Heart right ventricle (tissue), 16 donors: ENCODE results near the gene FRMD4B. TPM values are rescaled to one million over a fixed set of nuclear protein-coding genes. Genes with fewer than 3 reads are reported as not detected.

Experiments used
- ATAC-seq, 8 donors: fragments of 200-7000 bp; cut with Tn5 transposase; one replicate each; pipeline ENCODE4 v1.9.1; 2020; ENCODE audit warnings: mild to moderate bottlenecking in 8 of 8, moderate library complexity in 8 of 8, moderate number of reproducible peaks in 1 of 8
- DNase-seq, 2 donors: peaks; one replicate each; pipeline ENCODE4 v3.0.0-alpha.2; 2020
- H3K27ac ChIP-seq, 10 donors: fragments of 200-600 bp; sonication (generic) in 2 of 10; one replicate each; pipeline versions ENCODE4 v1.5.0 to v1.8.0; 2020 to 2022; ENCODE audit warnings: mild to moderate bottlenecking in 3 of 10
- H3K27me3 ChIP-seq, 7 donors: fragments of 200-600 bp; one replicate each; pipeline ENCODE4 v1.8.0; 2021 to 2022; ENCODE audit warnings: mild to moderate bottlenecking in 2 of 7
- H3K36me3 ChIP-seq, 9 donors: fragments of 200-600 bp; sonication (generic) in 1 of 9; one replicate each; pipeline versions ENCODE4 v1.5.0 to v1.8.0; 2020 to 2022; ENCODE audit warnings: mild to moderate bottlenecking in 2 of 9
- H3K4me1 ChIP-seq, 9 donors: fragments of 200-600 bp; sonication (generic) in 1 of 9; one replicate each; pipeline versions ENCODE4 v1.5.0 to v1.8.0; 2020 to 2022; ENCODE audit warnings: mild to moderate bottlenecking in 4 of 9
- H3K4me3 ChIP-seq, 10 donors: fragments of 200-600 bp; sonication (generic) in 2 of 10; one replicate each; pipeline versions ENCODE4 v1.5.0 to v1.8.0; 2020 to 2022; ENCODE audit warnings: mild to moderate bottlenecking in 7 of 10, moderate library complexity in 2 of 10
- H3K9me3 ChIP-seq, 11 donors: fragments of 200-600 bp in 10 of 11; sonication (generic) in 2 of 11; one replicate each; pipeline versions ENCODE4 v1.5.0 to v1.8.0; 2013 to 2022; ENCODE audit warnings: mild to moderate bottlenecking in 2 of 11, control low read depth in 1 of 11, moderate library complexity in 1 of 11
- CTCF ChIP-seq, 9 donors: fragments of 200-600 bp; sonication (generic) in 2 of 9; IDR thresholded peaks; one replicate each; pipeline versions ENCODE4 v1.5.0 to v1.8.0; 2021 to 2022; ENCODE audit warnings: antibody characterized with exemption in 9 of 9, mild to moderate bottlenecking in 5 of 9, moderate library complexity in 1 of 9
- WGBS, 2 donors: extraction: QIAGEN DNeasy Blood & Tissue Kit; methylation state at CpG; one replicate each; pipeline ENCODE4 v1.1.7; 2013; ENCODE audit warnings: inconsistent platforms in 1 of 2; 5-methylcytosine and 5-hydroxymethylcytosine counted together
- intact Hi-C, 10 donors: fragments of 100-400 bp; cut with DNase I; formaldehyde crosslinking; loops; one replicate each; pipeline versions ENCODE4 v1.11.1 to v1.14.2; 2022
- polyA plus RNA-seq, 2 donors: library from polyadenylated mRNA; stranded (reverse); fragments of 200-250 nt; gene quantifications; one replicate each; pipeline ENCODE4 v1.2.3, GENCODE V29; 2013
- total RNA-seq, 10 donors: library from RNA; stranded (reverse); fragmentation: NEBNext Ultra II Directional in 3 of 10; extraction: Animal tissue kit (Norgen Biotek cat#: 25700) in 3 of 10; gene quantifications; one replicate each; pipeline versions ENCODE4 v1.2.1 to v1.2.4, GENCODE V29; 2021 to 2023
- donor health status: Arrhythmogenic right ventricular cardiomyopathy.
- donor health status: ischemic (EF 13 %, LVEDD 7.1; RV severe dilation, severe dysfunction).
- donor health status: healthy with polysubstance abuse.
- donor health status: DM: no; HTN: yes; CAD: no.
- donor health status: DM: no; HTN: no; CAD: no.
- donor health status: ischemic (EF 25% LVEDD 6.9; RV normal size, moderate dysfunction).
- donor health status: ischemic (EF 25% LVEDD 5.7; RV mildly dilated, moderate dysfunction).
- donor health status: healthy.
- donor health status: DM: yes; HTN: yes; CAD: no.
- donor health status: Ischemic cardiomyopathy.
- donor health status: ischemic (EF 35%, LVEDD 5.7; RV mildly dilated, moderate dysfunction).
- donor health status: nonischemic (EF 11% LVEDD 7.7; RV severe dilation, severe dysfunction).
- donor health status: DM: yes; HTN: yes; CAD: no.
- donor health status: PGD.
- donor health status: ischemic (EF 29% LVEDD 5.4; RV normal size, mild dysfunction).
- donor health status: nonischemic (EF 23%, LVEDD 6.1; RV moderate dilation, normal function).

FRMD4B gene
- total and polyA plus RNA-seq, 12 donors = 4.1 to 31.0 (median 16.7) TPM

GRCh38 chr3:69290006-69290405 is 95.9 kb downstream of the FRMD4B start:
- TF ChIP-seq CTCF (IDR thresholded peaks at IDR 0.05) = no peak
- Histone ChIP-seq H3K36me3 (peaks cover 0 to 35% (median 7%) of the 10 kb centered on the region in 9 donors), H3K9me3 (no peaks in the 10 kb centered on the region), H3K27me3 (no peaks in the 10 kb centered on the region), H3K27ac (peak overlapping the region in 9 of 10 donors; percentile 35 to 79 (median 68)), H3K4me1 (peaks cover 3 to 47% (median 19%) of the 10 kb centered on the region in 9 donors), H3K4me3 (no peak overlapping the region)
- DNase-seq (peak; percentile 32 to 44), ATAC-seq (peak; percentile 76 to 93 (median 87))
- intact Hi-C loops = loop anchor here in 3 of 10 donors (5.0 to 10.0 kb wide), 3 partner anchors 48 to 88 kb away; no protein-coding TSS in a partner anchor
- WGBS, 2 donors = 61 to 72% methylated on average over 5 of the region's 5 CpGs

DNA sequence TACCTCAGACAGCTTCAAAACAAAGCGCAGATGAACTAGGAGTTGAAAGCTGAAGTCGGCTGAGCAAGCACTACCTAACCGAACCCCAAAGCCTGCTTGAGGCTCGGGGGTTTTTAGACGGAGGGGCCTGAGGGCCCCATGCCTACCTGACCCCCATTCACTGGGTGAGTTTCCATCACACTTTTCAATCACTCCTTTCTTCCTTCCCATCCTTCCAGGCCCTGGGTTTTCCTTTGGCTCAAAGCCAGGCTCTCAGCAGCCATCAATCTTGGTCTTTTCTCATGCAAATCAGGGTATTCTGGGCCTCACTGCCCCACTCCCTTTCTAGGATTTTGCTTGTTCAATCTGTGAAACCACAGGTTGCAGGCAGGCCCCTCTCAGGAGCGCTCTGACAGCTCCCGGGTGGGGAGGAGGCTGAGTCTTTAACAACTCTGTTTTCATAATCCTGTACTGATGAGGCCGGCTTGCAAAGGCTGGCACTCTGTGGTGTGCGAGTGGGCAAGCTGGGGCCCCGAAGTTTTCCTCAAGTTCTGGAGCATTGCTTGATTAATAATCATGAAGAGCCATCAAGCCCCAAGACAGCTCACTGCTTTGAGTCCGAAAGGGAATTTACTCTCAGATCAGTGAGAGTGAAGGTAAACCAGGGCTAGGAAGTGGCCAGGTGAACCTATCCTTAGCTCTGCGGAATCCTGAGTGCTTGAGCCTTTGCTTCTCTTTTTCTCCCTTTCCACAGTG is 97.6 kb downstream of the FRMD4B start:
- no peaks in the 10 kb centered on the region for H3K27me3 ChIP-seq
- H3K4me1 ChIP-seq = peaks cover 0 to 32% (median 4%) of the 10 kb centered on the region in 9 donors
- no peak overlapping the region for H3K4me3 ChIP-seq
- peak overlapping the region in 1 of 10 donors; percentile 40 for H3K27ac ChIP-seq
- no peak for TF ChIP-seq CTCF (IDR thresholded peaks at IDR 0.05)
- WGBS, 2 donors = 82 to 83% methylated on average over 12 of the region's 12 CpGs
- no peaks in the 10 kb centered on the region for H3K9me3 ChIP-seq
- intact Hi-C loops = loop anchor here in 1 of 10 donors (5.0 kb wide), 1 partner anchor 46 kb away; no protein-coding TSS in a partner anchor
- H3K36me3 ChIP-seq = peaks cover 0 to 36% (median 7%) of the 10 kb centered on the region in 9 donors
- ATAC-seq = no peak
- DNase-seq = no peak

DNA sequence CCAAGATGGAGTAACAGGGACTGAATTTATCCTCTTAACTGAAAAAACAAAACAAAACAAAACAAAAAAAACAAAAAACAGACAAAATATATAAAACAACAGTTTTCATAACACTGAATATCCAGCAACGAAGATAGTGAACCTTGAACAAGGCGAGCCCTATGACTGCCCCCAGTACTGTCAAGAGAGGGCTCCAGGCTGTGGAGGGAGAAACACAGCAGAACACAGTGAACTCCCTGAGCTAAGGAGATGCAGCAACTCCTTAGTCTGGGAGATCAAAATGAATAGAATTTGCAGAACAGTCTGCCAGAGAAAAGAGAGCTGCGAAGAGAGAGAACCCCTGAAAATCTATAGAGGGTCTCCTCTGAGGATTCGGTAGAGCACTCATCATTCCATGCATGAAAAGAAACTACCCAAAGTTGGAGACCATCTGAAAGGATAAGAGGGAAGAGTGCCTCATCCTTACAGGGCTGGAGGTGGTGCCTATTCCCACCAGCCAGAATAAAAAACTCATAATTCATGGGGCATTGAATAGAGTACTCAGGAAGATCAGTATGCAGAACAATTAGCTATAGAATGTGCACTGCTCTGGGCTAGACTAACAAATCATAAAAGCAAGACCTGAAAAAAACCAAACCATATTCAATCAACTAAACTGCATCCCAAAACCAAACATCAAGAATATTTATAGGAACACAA is 101.8 kb downstream of the FRMD4B start:
- no peaks in the 10 kb centered on the region for H3K9me3 ChIP-seq
- H3K27me3 ChIP-seq = no peaks in the 10 kb centered on the region
- ATAC-seq (no peak), DNase-seq (no peak)
- no peak overlapping the region for H3K4me3 ChIP-seq
- peaks cover 0 to 7% (median 0%) of the 10 kb centered on the region in 9 donors for H3K4me1 ChIP-seq
- H3K36me3 ChIP-seq = peaks cover 0 to 41% (median 7%) of the 10 kb centered on the region in 9 donors
- no peak overlapping the region for H3K27ac ChIP-seq
- TF ChIP-seq CTCF (IDR thresholded peaks at IDR 0.05) = no peak
- 88 to 90% methylated on average over 4 of the region's 4 CpGs for WGBS, 2 donors
- intact Hi-C loops = no loop called here

DNA sequence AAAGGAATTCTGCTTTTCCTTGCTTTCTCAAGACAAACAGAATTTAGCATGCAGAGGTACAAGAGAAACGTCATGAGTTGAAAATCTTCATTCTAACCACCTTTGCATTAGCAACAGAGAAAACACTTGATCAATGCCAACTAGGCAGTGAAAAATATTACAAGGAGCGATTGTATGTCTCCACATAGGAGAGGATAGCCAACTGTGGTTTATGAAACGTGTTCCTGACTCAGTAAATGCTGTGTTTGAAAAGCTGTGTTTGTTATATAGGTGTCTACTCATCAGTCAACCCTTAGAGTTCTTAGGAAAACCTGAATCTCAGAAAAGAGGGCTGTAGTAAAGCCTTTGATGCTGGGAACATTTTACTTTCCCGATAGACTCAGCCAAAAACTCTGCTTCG is 102.4 kb downstream of the FRMD4B start:
- H3K4me3 ChIP-seq = no peak overlapping the region
- peaks cover 0 to 4% (median 0%) of the 10 kb centered on the region in 9 donors for H3K4me1 ChIP-seq
- 87 to 89% methylated on average over 5 of the region's 5 CpGs for WGBS, 2 donors
- DNase-seq (no peak), ATAC-seq (no peak)
- intact Hi-C loops = no loop called here
- no peaks in the 10 kb centered on the region for H3K27me3 ChIP-seq
- no peaks in the 10 kb centered on the region for H3K9me3 ChIP-seq
- H3K27ac ChIP-seq = no peak overlapping the region
- H3K36me3 ChIP-seq = peaks cover 0 to 40% (median 7%) of the 10 kb centered on the region in 9 donors
- no peak for TF ChIP-seq CTCF (IDR thresholded peaks at IDR 0.05)
